Fibroblast of skin of scalp (primary cell): Measurements from ENCODE around the gene CBLN4. TPM values are rescaled to one million over a fixed set of nuclear protein-coding genes. Genes with fewer than 3 reads are reported as not detected.

Source experiments
- DNase-seq: peaks from one replicate; pipeline ENCODE4 v3.0.0-alpha.2; 2013
- polyA plus RNA-seq, 2 experiments: library from polyadenylated mRNA; unstranded; fragments of 120-200 nt; gene quantifications; one replicate each; pipeline ENCODE4 v1.2.1, GENCODE V29; 2013; ENCODE audit not compliant: insufficient read length in 2 of 2

Gene CBLN4
- not detected for polyA plus RNA-seq (2013, experiment 1 of 2; ENCODE audit: insufficient read length)
- not detected for polyA plus RNA-seq (2013, experiment 2 of 2; ENCODE audit: insufficient read length)

GRCh38 chr20:56005389-56005715 lies at the start of gene CBLN4:
CBLN4 (minus strand) TSS chr20:56005519; CDS start chr20:56004171, 1,348 bp downstream.
- DNase-seq = no peak

GRCh38 chr20:56043227-56043626 lies 37.9 kb upstream of the CBLN4 start:
- DNase-seq = no peak

- DNase-seq = no peak
These were observed 26.9 kb upstream of the CBLN4 start for GRCh38 chr20:56032251-56032650.

- no peak for DNase-seq
These were observed 13.4 kb upstream of the CBLN4 start for GRCh38 chr20:56018716-56019115.

GRCh38 chr20:56018194-56018593 lies 12.9 kb upstream of the CBLN4 start:
- no peak for DNase-seq

- DNase-seq = no peak
These were observed 12.2 kb upstream of the CBLN4 start for GRCh38 chr20:56017560-56017959.

GRCh38 chr20:56014998-56015397 lies 9.7 kb upstream of the CBLN4 start:
- no peak for DNase-seq

- no peak for DNase-seq
These were observed 8.8 kb upstream of the CBLN4 start for GRCh38 chr20:56014151-56014550.

- DNase-seq = no peak
These were observed 519 bp downstream of the CBLN4 start for GRCh38 chr20:56004611-56005388.

GRCh38 chr20:56004007-56004406 lies 1.3 kb downstream of the CBLN4 start:
- DNase-seq = no peak

- DNase-seq = no peak
These were observed 2.2 kb downstream of the CBLN4 start for GRCh38 chr20:56002908-56003800.

- no peak for DNase-seq
These were observed 3.4 kb downstream of the CBLN4 start for GRCh38 chr20:56001890-56002289.

- DNase-seq = no peak
These were observed 4.1 kb downstream of the CBLN4 start for GRCh38 chr20:56001106-56001785.

- no peak for DNase-seq
These were observed 26.8 kb downstream of the CBLN4 start for GRCh38 chr20:55978550-55978949.

GRCh38 chr20:55977690-55978459 lies 27.4 kb downstream of the CBLN4 start:
- no peak for DNase-seq

- no peak for DNase-seq
These were observed 30.7 kb downstream of the CBLN4 start for GRCh38 chr20:55974491-55975202.

- DNase-seq = no peak
These were observed 40.5 kb downstream of the CBLN4 start for GRCh38 chr20:55964790-55965189.

- no peak for DNase-seq
These were observed 43.7 kb downstream of the CBLN4 start for GRCh38 chr20:55961376-55962330.

GRCh38 chr20:55953201-55953600 lies 52.1 kb downstream of the CBLN4 start:
- no peak for DNase-seq

GRCh38 chr20:55947701-55948100 lies 57.6 kb downstream of the CBLN4 start:
- no peak for DNase-seq
